HG02938 (cell line): ENCODE results near the gene DOLPP1.
A peak's percentile ranks its signal among the peaks of the same experiment; 100 is the strongest.
"Not testable (repeated sequence)": the region's sequence is repeated elsewhere in the genome, so short reads cannot be mapped to it uniquely, and the experiment has no call there.

Experiments used
- ATAC-seq: cut with Tn5 transposase; IDR thresholded peaks from one replicate; pipeline ENCODE4 v1.9.1; 2021; ENCODE audit warnings: mild to moderate bottlenecking, moderate library complexity; ENCODE audit not compliant: unreplicated experiment

Gene DOLPP1

GRCh38 chr9:129109952-129110739 lies 29.2 kb downstream of the DOLPP1 start:
- peak; percentile 21 for ATAC-seq

DNA sequence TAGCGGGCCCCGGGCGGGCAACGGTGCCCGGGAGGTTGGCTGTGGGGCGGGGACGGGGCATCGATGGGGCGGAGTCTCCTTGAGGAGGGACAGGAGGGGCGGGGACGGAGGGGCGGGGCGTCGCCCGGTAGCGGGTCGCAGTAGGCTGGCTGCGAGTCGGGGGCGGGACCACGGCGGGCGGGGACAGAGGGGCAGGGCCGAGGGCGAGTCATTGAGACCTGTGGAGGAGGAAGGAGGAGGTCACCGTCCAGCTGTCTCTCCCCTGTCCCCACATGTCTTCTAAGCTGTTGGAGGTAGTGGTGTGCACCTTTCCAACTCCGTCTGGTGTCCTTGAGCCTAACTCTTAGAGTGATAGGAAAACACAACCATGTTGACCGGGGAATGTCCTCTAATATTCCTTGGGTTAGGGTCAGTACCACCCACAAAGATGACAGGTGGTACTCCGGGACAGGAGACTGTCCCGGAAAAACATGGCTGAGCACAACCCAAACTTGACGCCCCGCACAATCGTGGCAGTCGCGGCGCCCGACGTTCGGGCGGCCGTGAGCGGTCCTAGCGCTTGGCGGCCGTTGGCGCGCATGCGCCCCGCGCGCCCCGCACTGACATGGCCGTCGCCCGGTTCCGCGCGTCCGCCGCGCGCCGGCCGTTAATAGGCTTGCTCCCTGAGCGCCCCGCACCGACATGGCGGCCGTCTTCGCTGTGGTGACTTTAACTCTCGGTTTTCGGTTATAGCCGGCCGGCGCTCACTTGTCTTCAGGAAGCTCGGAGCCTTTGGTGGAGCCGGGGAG lies 30.0 kb downstream of the DOLPP1 start, which contains the start of the genes CRAT and PTPA:
TSS of gene CRAT (minus strand) at position 54 of the 788 bp plus-strand sequence. CDS start 284 bp downstream, outside the sequence.
TSS of gene PTPA (plus strand) at position 676 of the 788 bp plus-strand sequence. CDS start 186 bp downstream, outside the sequence.
- ATAC-seq, result peak; percentile 70

DNA sequence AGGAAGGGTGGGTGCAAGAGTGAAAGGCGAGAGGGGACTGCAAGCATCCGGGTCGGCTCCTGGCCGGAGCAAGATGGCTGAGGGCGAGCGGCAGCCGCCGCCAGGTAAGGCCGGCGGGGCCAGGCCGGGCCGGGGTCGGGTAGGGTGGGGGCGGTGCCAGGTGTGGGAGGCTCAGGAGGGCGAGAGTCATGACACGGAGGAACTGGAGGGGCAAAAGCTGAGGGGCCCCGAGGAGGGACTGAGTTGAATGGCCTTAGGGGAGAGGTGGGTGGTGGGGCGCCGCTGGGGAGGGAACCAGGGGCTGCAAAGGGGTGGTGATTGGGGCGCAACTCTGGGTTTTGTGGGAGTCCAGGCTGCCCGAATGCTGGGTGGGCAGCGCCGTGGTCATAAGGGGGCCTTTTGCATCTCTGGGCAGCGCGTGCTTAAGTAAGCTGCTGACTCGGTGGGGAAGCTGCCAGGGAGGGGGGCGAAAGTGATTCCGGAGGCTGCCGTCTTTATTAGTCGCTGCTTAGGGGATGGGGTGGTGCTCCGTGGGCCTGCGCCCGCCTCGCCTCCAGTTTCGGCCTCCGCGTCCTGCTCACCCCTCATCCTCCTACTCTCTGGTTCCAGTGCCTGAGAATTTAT lies 30.7 kb downstream of the DOLPP1 start:
- ATAC-seq, result peak; percentile 11

- ATAC-seq, result not testable (repeated sequence)
These were observed 31.6 kb downstream of the DOLPP1 start for GRCh38 chr9:129112526-129112925.

- no peak for ATAC-seq
These were observed 32.9 kb downstream of the DOLPP1 start for GRCh38 chr9:129113645-129114304.

- ATAC-seq, result no peak
These were observed 37.9 kb downstream of the DOLPP1 start for GRCh38 chr9:129118799-129119198.

DNA sequence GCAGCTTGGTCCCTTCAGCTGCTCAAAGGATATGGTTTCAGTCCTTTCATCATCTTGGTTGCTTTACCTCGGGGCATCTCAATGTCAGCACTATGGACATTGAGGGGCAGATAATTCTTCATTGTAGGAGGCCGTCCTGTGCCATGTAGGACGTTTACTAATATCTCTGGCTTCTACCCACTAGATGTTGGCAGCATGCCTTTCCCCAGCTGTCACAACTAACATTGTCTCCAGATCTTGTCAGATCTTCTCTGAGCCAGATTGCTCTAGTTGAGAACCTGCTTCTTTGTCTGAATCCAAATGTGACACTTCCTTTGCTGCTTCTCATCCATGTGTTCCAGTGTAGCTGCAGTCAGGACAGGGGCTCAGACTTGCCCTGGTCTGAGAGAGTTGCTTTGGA lies 40.6 kb downstream of the DOLPP1 start:
- ATAC-seq, result no peak

- ATAC-seq, result no peak
These were observed 41.2 kb downstream of the DOLPP1 start for GRCh38 chr9:129122133-129122532.

GRCh38 chr9:129122976-129123375 lies 42.1 kb downstream of the DOLPP1 start:
- ATAC-seq, result not testable (repeated sequence)

DNA sequence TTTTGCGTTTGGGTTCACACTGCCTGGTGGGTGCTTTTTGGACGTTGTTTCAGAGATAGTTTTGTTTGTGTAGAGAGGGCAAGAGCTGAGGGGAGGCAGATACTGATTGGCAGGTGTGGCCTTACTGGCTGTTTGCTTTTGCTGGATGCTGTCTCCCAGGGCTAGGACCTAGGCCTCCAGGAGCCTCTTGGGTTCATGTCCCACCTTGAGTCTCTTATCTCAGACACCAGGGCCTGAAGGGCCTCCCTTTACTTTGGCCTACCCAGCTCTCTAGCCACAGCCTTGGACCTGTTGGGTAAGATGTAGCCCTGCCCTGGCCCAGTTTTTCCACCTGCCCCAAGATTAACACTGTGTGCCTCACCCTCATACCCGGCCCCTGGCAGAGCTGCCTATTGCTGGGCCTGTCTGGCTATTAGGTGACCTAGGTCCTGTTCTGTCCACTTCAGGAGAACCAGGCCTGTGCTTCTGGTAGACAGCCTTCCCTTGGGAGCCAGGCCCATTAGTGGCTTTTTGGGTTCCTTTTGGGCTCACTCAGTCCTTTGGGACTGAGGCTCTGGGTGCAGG lies 43.7 kb downstream of the DOLPP1 start:
- ATAC-seq, result no peak

DNA sequence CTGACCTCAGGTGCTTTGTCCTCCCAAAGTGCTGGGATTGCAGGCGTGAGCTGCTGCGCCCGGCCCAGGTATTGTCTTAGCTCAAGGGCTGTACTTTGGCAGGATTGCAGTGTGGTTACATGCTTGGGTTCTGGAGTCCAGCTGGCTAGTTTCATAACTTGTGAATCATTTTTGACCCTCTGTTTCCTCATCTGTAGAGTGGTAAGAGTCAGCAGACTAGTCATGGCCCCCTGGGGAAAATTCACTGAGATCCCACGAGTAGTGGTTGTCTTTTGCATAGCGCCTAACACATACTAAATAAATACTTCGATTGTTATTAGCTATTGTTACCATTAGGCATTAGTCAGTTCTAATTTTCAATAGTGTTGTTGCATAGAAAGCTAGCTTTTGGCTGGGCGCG lies 44.6 kb downstream of the DOLPP1 start:
- no peak for ATAC-seq

GRCh38 chr9:129126749-129127618 lies 46.1 kb downstream of the DOLPP1 start:
- no peak for ATAC-seq

GRCh38 chr9:129128689-129129088 lies 47.8 kb downstream of the DOLPP1 start:
- ATAC-seq, result no peak

GRCh38 chr9:129130271-129130670 lies 49.4 kb downstream of the DOLPP1 start:
- not testable (repeated sequence) for ATAC-seq

- no peak for ATAC-seq
These were observed 49.9 kb downstream of the DOLPP1 start for GRCh38 chr9:129130791-129131190.

GRCh38 chr9:129131300-129132145 lies 50.6 kb downstream of the DOLPP1 start:
- ATAC-seq, result no peak

DNA sequence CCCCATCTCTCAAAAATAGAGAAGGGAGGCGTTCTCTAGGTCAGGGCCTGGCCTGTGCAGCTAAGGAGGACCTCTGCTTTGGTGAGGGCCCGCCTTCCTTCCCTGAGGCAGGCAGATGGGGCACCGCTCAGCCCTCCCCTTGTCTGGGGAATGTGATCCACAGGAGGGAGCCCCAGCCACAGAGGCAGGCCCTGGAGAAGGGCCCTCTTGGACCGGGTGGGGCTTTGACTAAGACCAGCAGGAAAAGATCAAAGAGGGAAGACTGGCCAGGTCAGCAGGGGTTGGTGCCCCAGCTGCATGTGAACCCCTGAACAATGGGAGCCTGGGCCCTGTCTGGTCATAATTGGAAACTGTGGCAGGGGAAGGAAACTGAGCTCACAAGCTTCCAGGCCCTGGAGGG lies 52.2 kb downstream of the DOLPP1 start:
- ATAC-seq, result no peak

DNA sequence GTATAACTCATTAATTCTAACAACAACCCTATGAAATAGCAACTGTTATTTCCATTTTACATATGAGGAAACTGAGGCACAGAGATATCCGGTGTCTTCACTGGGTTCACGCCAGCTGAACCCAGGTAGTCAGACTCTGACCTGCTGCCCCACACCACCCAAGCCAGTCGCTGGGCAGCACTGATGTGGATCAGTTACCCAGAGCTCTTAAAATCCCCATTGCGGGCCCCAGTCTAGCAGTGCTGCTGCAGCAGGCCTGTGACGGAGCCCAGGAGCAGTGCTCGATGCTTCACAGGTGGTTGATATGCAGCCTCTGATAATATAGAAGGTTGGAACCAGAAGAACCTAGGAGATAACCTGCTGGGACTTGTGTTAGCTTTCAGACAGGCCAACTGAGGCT lies 54.6 kb downstream of the DOLPP1 start:
- ATAC-seq, result no peak
